ENCODE data around the gene FKBP5. TPM values are rescaled to one million over a fixed set of nuclear protein-coding genes. Genes with fewer than 3 reads are reported as not detected.
"Not testable (repeated sequence)": the region's sequence is repeated elsewhere in the genome, so short reads cannot be mapped to it uniquely, and the experiment has no call there.

Gene FKBP5
- total RNA-seq, 1 donor from 2014 or later, result 29.5 TPM

DNA sequence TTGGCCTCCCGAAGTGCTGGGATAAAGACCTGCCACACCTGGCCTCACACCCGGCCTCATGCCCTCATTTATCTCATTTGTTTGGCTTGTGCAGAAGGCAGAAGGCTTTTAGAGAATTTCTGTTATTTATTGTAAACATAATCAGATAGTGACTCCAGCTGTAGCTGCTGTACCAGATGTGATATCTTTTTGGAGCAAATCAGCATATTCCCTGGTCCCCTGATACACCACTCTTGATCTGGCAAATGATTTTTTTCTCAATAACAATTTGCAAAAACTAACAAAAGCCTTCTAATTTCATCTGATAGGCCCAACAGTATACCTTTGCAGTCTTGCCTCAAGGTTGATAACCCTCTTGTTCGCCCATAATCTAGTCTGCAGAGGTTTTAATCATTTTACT, 149.5 kb downstream of the FKBP5 start:
- DNase-seq (ENCODE audit: low read depth) (no peak), FAIRE-seq (no peak)
- no peaks in the 10 kb centered on the region for H3K36me3 ChIP-seq (ENCODE audit: control insufficient read depth, insufficient read depth, low read length)
- H3K27me3 ChIP-seq (ENCODE audit: control insufficient read depth, insufficient read depth, low read length), result peaks cover 3% of the 10 kb centered on the region
- TF ChIP-seq, protein P1, sequence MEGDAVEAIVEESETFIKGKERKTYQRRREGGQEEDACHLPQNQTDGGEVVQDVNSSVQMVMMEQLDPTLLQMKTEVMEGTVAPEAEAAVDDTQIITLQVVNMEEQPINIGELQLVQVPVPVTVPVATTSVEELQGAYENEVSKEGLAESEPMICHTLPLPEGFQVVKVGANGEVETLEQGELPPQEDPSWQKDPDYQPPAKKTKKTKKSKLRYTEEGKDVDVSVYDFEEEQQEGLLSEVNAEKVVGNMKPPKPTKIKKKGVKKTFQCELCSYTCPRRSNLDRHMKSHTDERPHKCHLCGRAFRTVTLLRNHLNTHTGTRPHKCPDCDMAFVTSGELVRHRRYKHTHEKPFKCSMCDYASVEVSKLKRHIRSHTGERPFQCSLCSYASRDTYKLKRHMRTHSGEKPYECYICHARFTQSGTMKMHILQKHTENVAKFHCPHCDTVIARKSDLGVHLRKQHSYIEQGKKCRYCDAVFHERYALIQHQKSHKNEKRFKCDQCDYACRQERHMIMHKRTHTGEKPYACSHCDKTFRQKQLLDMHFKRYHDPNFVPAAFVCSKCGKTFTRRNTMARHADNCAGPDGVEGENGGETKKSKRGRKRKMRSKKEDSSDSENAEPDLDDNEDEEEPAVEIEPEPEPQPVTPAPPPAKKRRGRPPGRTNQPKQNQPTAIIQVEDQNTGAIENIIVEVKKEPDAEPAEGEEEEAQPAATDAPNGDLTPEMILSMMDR (IDR thresholded peaks at IDR 0.05; ENCODE audit: insufficient read depth, low read length, severe bottlenecking), result no peak
- no peak overlapping the region for H3K4me3 ChIP-seq (ENCODE audit: low read depth, low read length)

DNA sequence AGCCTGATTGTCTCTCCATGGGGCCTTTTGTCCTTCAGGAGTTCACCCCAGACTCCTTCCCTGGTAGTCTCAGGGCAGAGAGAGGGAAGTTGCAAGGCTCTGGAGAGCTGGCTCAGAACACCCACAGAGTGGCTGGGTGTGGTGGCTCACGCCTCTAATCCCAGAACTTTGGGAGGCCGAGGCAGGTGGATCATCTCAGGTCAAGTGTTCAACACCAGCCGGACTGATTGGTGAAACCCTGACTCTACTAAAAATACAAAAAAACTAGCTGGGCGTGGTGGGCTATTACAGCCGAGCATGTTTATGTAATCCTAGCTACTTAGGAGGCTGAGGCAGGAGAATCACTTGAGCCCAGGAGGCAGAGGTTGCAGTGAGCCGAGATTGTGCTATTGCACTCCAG, 152.9 kb downstream of the FKBP5 start:
- not testable (repeated sequence) for DNase-seq (ENCODE audit: low read depth); H3K4me3 ChIP-seq (ENCODE audit: low read depth, low read length); H3K36me3 ChIP-seq (ENCODE audit: control insufficient read depth, insufficient read depth, low read length); H3K27me3 ChIP-seq (ENCODE audit: control insufficient read depth, insufficient read depth, low read length); FAIRE-seq

DNA sequence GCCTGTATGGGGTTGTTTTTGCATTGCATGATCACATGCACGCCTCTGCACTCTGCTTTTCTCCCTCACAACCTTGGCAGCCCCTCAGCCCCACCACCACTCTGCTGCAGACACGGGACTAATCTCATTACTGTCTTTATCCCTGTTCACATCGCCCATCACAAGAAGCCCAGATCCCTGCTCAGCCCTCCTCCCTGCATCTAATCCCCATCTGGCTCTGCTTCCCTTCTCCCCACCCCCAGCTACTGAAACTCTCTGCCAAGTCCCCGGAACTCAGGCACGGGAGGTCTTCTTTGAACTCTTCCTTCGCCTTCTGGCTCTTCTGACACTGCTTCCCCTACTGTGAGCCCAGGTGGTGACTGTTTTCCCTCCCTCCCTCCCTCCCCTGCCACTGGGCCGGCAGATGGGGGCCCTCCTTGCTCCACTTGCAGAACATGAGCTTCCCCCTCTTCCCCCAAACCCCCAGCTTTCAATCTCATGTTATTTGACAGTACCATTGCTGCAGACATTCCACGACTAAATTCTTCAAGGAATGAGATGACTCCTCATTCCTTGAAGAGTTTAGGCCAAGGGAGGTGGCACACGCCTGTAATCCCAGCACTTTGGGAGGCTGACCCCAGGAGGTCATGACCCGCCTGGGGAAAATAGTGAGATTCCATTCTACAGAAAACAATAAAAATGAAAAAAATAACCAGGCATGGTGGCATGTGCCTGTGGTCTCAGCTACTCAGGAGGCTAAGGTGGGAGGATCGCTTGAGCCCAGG, 154.1 kb downstream of the FKBP5 start:
- TF ChIP-seq, protein P1 (IDR thresholded peaks at IDR 0.05; ENCODE audit: insufficient read depth, low read length, severe bottlenecking), result no peak
- no peak overlapping the region for H3K4me3 ChIP-seq (ENCODE audit: low read depth, low read length)
- no peak for FAIRE-seq
- peaks cover 5% of the 10 kb centered on the region for H3K27me3 ChIP-seq (ENCODE audit: control insufficient read depth, insufficient read depth, low read length)
- H3K36me3 ChIP-seq (ENCODE audit: control insufficient read depth, insufficient read depth, low read length), result no peaks in the 10 kb centered on the region
- no peak for DNase-seq (ENCODE audit: low read depth)

DNA sequence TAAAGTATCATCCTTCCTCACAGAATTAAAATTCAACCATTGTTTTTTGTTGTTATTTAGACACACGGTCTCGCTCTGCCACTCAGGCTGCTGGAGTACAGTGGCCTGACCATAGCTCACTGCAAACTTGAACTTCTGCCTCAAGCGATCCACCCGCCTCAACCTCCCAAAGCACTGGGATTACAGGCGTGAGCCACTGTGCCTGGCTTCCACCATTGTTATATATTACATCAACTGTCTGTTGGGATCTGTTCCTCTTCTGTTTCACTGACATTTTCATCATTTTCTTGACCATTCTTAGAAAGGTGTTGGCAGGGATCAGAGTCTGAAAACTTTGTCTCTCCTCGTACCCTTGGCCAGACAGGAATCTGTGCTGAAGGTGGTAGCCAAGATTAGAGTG, 154.7 kb downstream of the FKBP5 start:
- Histone ChIP-seq H3K36me3 (ENCODE audit: control insufficient read depth, insufficient read depth, low read length) (no peaks in the 10 kb centered on the region), H3K27me3 (ENCODE audit: control insufficient read depth, insufficient read depth, low read length) (peaks cover 5% of the 10 kb centered on the region), H3K4me3 (ENCODE audit: low read depth, low read length) (no peak overlapping the region)
- TF ChIP-seq, protein P1 (IDR thresholded peaks at IDR 0.05; ENCODE audit: insufficient read depth, low read length, severe bottlenecking), result no peak
- FAIRE-seq (no peak), DNase-seq (ENCODE audit: low read depth) (no peak)

DNA sequence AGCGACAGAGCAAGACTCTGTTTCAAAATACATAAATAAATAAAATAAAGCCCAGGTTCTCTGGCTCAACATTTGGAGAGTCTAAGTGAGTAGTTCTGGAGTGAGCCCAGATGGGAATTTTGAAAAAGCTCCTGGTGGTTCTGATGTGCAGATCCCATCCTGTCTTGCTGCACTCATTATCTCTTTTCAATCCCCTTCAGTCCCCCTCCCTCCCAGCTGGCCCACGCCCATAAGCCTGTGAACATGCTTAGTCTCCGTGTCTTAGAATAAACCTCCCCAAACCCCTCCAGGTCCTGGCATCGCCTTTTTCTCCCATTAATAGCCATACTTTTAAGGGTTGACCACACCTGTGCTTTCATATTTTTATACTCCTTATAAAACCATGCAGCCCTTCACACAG, 156.6 kb downstream of the FKBP5 start:
- Histone ChIP-seq H3K36me3 (ENCODE audit: control insufficient read depth, insufficient read depth, low read length) (no peaks in the 10 kb centered on the region), H3K27me3 (ENCODE audit: control insufficient read depth, insufficient read depth, low read length) (peaks cover 5% of the 10 kb centered on the region), H3K4me3 (ENCODE audit: low read depth, low read length) (no peak overlapping the region)
- FAIRE-seq, result no peak
- TF ChIP-seq, protein P1 (IDR thresholded peaks at IDR 0.05; ENCODE audit: insufficient read depth, low read length, severe bottlenecking), result no peak
- no peak for DNase-seq (ENCODE audit: low read depth)

DNA sequence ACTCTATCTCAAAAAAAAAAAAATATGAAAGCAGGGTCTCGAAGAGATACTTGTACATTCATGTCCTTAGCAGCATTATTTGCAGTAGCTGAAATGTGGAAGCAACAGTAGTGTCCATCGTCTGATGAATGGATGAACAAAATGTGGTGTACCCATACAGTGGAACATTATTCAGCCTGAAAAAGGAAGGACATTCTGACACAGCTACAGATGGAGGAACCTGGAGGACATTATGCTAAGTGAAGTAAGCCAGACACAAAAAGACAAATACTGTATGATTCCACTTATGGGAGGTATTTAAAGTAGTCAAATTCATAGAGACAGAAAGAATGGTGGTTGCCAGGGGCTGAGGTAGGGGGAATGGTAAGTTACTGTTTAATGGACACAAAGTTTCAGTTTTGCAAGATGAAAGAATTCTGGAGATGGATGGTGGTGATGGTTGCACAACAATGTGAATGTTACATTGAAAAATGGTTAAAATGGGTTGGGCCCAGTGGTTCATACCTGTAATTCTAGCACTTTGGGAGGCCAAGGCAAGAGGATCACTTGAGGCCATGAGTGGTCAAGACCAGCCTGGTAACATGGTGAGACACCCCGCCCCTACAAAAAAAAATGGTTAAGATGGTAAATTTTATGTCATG, 164.2 kb downstream of the FKBP5 start:
- H3K36me3 ChIP-seq (ENCODE audit: control insufficient read depth, insufficient read depth, low read length), result no peaks in the 10 kb centered on the region
- no peaks in the 10 kb centered on the region for H3K27me3 ChIP-seq (ENCODE audit: control insufficient read depth, insufficient read depth, low read length)
- TF ChIP-seq, protein P1 (IDR thresholded peaks at IDR 0.05; ENCODE audit: insufficient read depth, low read length, severe bottlenecking), result no peak
- no peak for FAIRE-seq
- no peak overlapping the region for H3K4me3 ChIP-seq (ENCODE audit: low read depth, low read length)
- no peak for DNase-seq (ENCODE audit: low read depth)

Other genes with a start within 250 kb of the FKBP5 start
- gene FANCE, start 236.6 kb downstream of the FKBP5 start, total RNA-seq, result 41.5 and 46.3 TPM in 2 replicates
- gene RPL10A, start 220.5 kb downstream of the FKBP5 start, total RNA-seq, result 1,892 and 2,665 TPM in 2 replicates
- gene TEAD3, start 191.8 kb downstream of the FKBP5 start, total RNA-seq, result 5.3 and 7.6 TPM in 2 replicates
- gene TULP1, start 176.0 kb downstream of the FKBP5 start, total RNA-seq, result under 0.01 TPM in 1 of 2 replicates, not detected in the other
- gene ARMC12, start 48.1 kb upstream of the FKBP5 start, total RNA-seq, result 0.13 and 0.53 TPM in 2 replicates
- not detected in 2 replicates for gene CLPSL2, start 87.7 kb upstream of the FKBP5 start, total RNA-seq
- gene CLPSL1, start 92.1 kb upstream of the FKBP5 start, total RNA-seq, result not detected in 2 replicates
- gene CLPS, start 108.4 kb upstream of the FKBP5 start, total RNA-seq, result not detected in 2 replicates
- not detected in 2 replicates for gene LHFPL5, start 116.4 kb upstream of the FKBP5 start, total RNA-seq
- 56.3 and 90.6 TPM in 2 replicates for gene SRPK1, start 232.2 kb upstream of the FKBP5 start, total RNA-seq